GM18507 (cell line): ENCODE data around the gene TRIP11.
A peak's percentile ranks its signal among the peaks of the same experiment; 100 is the strongest.

Experiments used
- DNase-seq: peaks from one replicate; pipeline ENCODE4 v3.0.0; 2011; ENCODE audit warnings: low read depth; ENCODE audit not compliant: insufficient read length; ENCODE audit errors: extremely low spot score
- FAIRE-seq: peaks from 2 replicates; lab custom pipeline; 2011; peaks lifted over from hg19 to GRCh38; lab: Jason Lieb, UNC

The TRIP11 gene

GRCh38 chr14:92012121-92012748, 27.6 kb downstream of the TRIP11 start:
- no peak for FAIRE-seq
- no peak for DNase-seq

DNA sequence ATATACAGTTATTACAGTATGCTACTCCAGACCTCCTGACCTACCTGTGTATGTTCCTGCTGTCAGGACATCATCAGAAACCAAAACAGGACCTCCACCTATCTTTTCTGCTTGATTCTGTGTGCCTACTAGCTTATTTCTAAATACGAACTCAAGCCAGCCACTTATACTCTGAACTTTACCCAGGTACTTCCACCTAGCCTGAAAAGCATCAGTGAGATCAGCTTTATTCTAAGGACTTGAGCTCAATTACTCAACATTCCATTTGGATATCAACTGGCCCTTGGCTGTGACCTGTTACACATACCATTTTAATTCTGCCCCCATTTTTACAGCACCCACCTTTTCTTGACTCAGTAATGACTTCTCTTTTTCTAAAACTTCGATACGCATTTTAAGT, 29.2 kb downstream of the TRIP11 start:
- DNase-seq: no peak
- FAIRE-seq: no peak

- DNase-seq: no peak
- no peak for FAIRE-seq
Measured at GRCh38 chr14:92009604-92010003, 30.3 kb downstream of the TRIP11 start.

DNA sequence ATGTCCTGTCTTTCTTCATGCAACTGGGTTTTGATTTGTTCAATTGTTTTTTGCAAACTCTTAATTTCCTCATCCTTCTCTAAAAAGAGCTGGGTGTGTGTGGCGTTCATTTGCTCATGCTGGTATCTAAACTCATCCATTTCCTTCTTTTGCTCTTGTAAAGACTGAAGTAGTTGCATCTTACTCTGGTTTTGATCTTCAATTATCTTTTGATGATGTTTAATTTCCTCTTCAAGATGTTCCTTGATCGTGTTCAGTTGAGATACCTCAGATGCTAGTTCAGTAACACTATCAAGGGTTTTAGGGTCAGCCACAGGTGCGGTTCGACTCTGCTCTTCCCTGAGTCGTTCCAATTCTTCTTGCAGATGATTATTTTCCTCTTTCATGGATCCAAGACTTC, 34.8 kb downstream of the TRIP11 start:
- FAIRE-seq (no peak), DNase-seq (no peak)

- FAIRE-seq (no peak), DNase-seq (no peak)
Measured at GRCh38 chr14:92004062-92004461, 35.8 kb downstream of the TRIP11 start.

- FAIRE-seq (peak; percentile 9), DNase-seq (no peak)
Measured at GRCh38 chr14:91998667-91999570, 40.9 kb downstream of the TRIP11 start.

DNA sequence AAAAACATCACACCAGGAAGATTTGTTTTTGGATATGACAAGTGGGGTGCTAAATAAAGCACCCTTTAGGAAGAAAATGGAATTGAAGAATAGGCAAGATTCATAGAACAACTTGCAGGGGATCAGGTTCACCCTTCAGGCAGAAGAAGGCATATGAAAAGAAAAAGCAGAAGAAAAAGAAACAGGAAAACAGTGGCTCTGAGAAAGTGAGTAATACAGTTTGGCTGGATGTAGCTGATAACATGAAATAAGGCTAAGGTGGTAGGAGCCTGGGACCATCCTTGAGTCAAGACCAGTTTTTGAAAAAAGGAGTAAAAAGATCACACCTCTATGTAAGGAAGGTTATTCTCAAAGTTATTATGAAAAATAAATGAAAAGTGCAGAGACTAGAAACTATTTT, 42.4 kb downstream of the TRIP11 start:
- FAIRE-seq (no peak), DNase-seq (no peak)

DNA sequence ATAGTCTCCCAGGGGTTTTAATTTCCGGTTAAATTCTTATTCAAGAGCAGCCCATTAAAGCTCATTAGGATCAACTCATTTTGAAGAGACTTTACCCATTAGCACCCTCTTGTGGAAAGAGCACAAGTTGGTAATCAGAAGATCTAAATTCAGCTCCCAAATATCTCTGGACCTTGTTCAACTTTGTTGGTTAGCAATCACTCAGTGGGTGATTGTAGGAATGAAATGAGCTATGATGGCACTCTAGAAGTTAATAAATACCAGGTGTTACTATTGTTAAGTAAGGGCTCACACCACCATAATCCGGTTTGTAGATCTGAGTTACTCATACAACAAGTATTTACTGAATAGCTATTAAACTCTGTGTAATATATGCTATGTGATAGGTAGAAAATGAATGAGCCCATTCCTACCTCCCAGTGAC, 42.9 kb downstream of the TRIP11 start:
- peak; percentile 81 for FAIRE-seq
- no peak for DNase-seq

DNA sequence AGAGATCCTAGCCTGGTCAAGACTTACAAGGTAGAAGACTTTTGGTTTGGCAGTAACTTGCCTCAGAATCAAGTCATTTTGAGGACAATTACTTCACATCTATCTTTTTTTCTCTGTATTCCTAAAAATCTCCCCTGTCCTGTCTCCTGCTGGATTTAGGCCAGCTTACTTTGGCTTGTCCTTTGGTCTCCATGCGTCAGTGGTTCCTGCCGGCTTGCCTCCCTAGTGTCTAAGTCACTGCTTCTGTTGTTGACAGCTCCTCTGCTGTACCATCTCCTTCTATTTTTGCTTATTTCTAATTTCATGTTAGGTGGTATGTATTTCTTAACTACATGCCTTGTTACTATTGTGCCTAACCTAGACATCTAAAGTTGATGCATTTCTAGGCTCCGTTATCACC, 52.7 kb downstream of the TRIP11 start:
- DNase-seq: no peak
- FAIRE-seq: no peak

GRCh38 chr14:91985521-91986255, 54.2 kb downstream of the TRIP11 start:
- FAIRE-seq: no peak
- DNase-seq: no peak

GRCh38 chr14:91985008-91985407, 54.9 kb downstream of the TRIP11 start:
- DNase-seq (no peak), FAIRE-seq (no peak)

GRCh38 chr14:91983588-91983987, 56.3 kb downstream of the TRIP11 start:
- DNase-seq (no peak), FAIRE-seq (no peak)

GRCh38 chr14:91980157-91980556, 59.7 kb downstream of the TRIP11 start:
- no peak for FAIRE-seq
- DNase-seq: no peak

- DNase-seq (no peak), FAIRE-seq (no peak)
Measured at GRCh38 chr14:91977884-91978283, 62.0 kb downstream of the TRIP11 start.

- no peak for FAIRE-seq
- DNase-seq: no peak
Measured at GRCh38 chr14:91975763-91976162, 64.1 kb downstream of the TRIP11 start.

- no peak for DNase-seq
- no peak for FAIRE-seq
Measured at GRCh38 chr14:91971188-91971778, 68.6 kb downstream of the TRIP11 start.

GRCh38 chr14:91968280-91968679, 71.6 kb downstream of the TRIP11 start:
- DNase-seq (no peak), FAIRE-seq (no peak)

GRCh38 chr14:91964724-91965123, 75.1 kb downstream of the TRIP11 start:
- no peak for FAIRE-seq
- no peak for DNase-seq

DNA sequence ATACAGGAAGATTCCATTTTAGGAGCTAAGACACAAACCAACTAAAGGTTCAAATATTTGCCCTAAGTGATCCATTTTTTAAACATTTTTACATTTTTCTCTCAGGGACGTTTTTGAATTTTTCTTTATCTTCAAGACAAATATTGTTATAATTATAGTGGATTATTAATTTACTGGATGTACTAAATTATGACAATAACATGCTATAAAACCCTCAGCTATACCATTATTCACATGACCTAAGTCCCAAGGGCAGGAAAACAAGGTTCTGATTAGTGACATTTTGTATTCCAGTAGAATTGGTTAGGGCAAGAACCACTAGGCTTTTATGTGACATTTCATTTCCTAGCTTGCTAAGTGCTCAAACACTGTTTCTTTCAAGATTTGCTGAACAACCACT, 75.8 kb downstream of the TRIP11 start:
- DNase-seq: no peak
- FAIRE-seq: no peak

DNA sequence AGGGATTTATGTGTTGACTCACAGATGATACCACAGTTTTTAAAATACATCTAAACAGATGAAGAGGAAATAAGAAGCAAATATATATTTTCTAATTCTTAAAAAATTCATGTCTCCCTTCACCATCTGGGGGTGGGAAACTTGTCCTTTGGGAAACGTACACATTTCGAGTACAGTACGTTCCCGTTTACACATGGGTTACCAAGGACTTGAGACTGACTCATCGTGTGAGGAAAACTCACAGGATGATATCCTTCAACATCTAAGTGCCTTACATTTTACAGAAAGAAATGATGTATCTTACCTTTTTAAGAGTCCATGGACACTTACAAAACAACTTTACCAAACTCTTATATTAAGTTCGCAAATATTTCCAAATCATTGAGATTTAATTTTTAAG, 76.4 kb downstream of the TRIP11 start:
- DNase-seq: no peak
- FAIRE-seq: no peak
